ENCODE measurements around the gene GNPTG.

- TF ChIP-seq CTCF (IDR thresholded peaks at IDR 0.05): no peak
- TF ChIP-seq EP300 (IDR thresholded peaks at IDR 0.05): no peak
- no peak for TF ChIP-seq POLR2A (IDR thresholded peaks at IDR 0.05)
- no peak for TF ChIP-seq POLR2AphosphoS5 (IDR thresholded peaks at IDR 0.05)
Measured at GRCh38 chr16:1327619-1327947, 24.1 kb upstream of the GNPTG start.
